ENCODE data around the gene SGCA.

Gene SGCA

DNA sequence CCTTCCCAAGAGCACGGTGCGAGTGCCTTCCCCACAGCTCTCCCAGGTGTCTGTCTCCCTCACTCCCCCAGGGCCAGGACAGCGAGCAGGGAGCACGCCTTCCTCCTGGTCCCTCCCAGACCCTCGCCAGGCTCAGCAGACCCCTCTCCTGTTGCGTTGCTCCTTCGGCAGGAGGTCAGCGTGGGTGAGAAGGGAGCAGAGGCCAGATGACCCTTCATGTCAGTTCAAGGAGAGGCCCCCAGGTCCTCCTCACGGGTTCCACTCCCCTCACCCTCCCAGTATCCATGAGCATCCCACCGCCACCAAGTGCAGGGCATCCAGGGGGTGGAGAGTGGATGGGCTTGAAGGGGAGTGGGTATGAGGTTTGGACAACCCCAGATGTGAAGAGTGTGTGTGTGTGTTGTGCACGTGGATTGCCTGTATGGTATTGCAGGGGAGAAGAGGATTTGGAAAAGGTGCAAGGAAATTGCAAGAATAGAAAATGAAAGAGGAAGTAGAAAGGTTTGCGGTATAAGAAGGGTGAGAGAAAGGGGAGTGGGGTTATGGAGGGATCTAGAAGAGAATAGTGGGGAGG lies 17.7 kb downstream of the SGCA start:
- DNase-seq: no peak

DNA sequence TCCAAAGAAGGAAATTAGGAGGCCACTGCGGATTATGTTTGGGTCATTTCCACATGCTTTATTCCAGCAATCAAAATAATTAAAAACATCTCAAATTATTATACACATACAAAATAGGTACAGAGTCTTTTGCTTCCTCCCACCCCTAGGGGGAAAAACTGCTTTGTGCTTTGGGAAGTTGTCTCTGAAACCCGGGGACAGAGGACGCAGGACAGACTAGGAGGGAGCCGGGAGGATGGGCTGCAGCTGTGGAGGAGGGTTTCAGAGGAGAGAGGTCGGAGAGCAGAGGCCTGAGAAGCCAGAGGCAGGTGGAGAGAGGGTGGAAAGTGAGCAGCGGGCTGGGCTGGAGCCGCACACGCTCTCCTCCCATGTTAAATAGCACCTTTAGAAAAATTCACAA lies 18.3 kb downstream of the SGCA start:
- DNase-seq: no peak

DNA sequence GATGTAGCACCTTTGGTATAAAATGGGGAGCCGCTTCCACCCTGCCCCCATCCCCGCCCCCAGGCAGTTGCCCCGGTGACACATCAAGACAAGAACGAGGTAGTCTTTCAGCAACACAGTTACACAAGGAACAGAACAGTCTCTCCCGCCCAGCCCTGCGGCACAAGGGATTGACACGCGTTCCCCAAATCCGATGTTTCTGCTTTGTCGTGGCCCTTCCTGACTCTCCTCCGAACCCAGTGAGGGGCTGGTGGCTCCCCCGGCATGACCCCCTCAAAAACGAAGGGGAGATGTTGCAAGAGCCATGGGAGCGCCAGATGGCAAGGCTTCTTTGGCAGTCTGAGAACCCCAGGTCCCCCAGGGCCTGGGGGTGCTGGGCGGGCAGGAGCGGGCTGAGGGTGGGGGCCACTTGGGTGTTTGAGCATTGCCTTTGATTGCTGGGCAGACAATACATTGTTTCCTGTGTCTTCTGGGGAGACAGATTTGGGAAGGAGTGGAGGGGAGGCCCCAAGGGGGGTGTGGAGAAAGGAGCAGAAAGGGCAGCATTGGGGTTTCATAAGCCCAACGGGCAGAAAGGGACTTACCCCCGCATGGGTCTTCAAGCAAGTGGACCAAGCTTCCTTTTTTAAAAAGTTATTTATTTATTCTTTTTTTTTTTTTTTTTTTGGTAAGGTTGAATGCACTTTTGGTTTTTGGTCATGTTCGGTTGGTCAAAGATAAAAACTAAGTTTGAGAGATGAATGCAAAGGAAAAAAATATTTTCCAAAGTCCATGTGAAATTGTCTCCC lies 19.0 kb downstream of the SGCA start:
- DNase-seq: no peak

DNA sequence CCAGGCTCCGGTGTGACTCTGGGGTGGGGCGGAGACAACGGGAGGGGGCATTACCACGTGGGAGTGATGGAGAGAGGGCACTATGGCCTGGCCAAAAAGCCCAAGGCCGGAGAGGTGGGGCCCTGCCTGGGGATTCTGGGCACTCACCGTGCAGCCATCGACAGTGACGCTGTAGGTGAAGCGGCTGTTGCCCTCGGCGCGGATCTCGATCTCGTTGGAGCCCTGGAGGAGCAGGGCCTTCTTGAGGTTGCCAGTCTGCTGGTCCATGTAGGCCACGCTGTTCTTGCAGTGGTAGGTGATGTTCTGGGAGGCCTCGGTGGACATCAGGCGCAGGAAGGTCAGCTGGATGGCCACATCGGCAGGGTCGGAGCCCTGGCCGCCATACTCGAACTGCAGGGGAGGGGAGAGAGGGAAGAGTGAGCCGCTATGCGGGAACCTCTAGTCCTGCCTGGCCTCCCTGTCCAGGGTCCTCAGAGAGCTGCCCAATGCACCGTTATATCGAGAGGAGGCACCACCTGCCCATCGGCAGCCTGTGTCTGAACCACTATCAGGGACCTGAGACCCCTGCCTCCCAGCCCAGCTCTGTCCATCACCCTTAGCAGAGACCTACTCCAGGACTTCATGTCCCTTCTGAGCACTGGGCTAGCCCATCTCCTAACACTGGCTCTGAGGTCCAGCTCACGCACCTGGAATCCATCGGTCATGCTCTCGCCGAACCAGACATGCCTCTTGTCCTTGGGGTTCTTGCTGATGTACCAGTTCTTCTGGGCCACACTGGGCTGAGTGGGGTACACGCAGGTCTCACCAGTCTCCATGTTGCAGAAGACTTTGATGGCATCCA lies 20.0 kb downstream of the SGCA start:
- no peak for DNase-seq

DNA sequence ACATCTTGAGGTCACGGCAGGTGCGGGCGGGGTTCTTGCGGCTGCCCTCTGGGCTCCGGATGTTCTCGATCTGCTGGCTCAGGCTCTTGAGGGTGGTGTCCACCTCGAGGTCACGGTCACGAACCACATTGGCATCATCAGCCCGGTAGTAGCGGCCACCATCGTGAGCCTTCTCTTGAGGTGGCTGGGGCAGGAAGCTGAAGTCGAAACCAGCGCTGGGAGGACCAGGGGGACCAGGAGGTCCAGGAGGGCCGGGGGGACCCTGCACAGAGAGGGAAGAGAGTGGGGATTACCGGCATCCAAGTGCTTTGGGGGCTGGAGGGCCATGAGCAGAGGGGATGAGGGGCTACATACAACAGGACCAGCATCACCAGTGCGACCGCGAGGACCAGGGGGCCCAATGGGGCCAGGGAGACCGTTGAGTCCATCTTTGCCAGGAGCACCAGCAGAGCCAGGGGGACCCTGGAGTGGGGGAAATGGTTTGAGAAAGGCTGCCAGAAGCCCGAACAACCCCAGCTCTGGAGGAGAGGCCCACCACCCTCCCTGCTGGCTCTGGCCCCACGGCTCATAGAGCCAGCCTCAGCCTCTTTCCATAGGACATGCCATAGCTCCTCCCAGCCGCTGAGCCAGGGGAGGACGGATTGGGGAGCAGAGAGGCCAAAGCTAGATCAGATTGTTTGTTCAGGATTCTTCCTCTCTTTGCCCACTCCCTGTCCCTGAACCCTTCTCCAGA lies 21.0 kb downstream of the SGCA start:
- no peak for DNase-seq

DNA sequence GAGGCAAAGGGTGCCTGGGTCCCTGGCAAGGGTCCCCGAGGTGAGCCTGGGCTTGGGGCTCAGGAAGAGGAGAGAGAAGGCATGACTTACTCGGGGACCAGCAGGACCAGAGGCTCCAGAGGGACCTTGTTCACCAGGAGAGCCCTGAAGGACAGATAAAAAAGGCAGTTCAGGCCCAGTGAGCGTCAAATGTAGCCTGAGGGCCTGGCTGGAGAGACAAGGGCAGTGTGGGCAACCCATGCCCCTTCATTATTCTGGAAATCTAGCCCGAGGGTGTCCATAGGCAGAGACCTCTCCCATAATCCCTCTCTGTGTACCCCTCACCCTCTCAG lies 21.6 kb downstream of the SGCA start:
- no peak for DNase-seq

DNA sequence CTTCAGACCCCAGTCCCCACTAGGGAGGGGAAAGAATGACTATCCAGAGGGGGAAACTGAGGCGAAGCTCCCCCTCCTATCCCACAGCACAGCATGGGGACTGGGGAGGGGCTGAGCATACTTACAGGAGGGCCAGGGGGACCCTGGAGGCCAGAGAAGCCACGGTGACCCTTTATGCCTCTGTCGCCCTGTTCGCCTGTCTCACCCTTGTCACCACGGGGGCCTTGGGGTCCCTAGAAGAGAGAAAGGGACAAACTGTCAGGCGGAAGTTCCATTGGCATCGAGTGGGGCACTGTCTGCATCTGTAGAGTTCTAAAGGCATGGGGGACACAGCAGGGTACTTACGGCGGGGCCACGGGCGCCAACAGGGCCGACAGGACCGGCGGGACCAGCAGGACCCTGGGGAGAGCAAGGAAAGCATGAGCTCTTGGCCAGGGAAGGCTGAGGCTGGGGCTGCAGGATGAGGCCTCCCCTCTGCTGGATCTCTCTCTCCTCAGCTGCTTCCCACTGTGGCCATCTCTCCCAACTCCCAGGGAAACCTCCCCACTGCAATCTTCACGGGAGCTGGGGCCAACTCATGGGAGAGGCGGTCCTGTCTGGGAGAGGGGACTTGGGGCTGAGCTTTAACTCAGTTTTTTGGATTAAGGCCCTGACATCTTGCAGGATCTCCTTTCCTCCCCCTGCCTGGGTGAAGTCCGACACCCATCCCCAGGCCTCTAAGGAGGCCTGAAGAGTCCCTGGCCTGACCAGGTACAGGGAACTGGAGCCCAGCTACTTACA lies 22.1 kb downstream of the SGCA start:
- DNase-seq: no peak

DNA sequence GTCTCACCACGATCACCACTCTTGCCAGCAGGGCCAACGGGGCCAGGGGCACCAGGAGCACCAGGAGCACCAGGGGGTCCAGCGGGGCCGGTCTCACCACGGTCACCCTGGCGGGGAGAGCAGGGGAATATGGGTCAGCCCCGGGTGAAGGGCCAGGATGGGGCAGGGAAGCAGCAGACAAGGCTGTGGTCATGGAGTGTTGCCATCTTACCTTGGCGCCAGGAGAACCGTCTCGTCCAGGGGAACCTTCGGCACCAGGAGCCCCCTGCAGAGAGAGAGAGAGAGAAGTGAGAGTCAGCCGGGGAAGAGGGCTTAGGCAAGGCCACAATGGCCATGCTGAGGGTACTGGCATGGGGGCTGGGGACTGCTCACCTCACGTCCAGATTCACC lies 22.7 kb downstream of the SGCA start:
- DNase-seq: no peak

DNA sequence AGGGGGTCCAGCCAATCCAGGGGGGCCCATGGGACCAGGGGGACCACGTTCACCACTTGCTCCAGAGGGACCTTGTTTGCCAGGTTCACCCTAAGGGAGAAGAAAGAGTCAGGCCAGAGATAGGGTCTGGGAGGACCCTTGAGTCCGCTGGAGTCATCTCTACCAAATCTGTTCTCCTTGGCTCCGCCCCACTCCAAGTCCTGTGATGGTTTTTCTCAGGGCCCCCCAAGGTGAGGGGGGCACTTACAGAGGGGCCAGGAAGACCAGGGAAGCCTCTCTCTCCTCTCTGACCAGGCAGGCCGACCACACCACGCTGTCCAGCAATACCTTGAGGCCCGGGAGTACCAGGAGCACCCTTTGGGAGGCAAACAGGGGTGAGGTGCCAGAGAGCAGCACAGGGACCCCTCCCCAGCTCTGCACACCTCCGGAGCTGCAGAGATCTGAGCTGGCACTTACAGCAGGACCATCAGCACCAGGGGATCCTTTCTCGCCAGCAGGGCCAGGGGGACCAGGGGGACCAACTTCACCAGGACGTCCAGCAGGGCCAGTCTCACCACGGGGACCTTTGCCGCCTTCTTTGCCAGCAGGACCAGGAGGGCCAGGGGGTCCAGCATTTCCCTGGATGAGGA lies 23.2 kb downstream of the SGCA start:
- DNase-seq: no peak

DNA sequence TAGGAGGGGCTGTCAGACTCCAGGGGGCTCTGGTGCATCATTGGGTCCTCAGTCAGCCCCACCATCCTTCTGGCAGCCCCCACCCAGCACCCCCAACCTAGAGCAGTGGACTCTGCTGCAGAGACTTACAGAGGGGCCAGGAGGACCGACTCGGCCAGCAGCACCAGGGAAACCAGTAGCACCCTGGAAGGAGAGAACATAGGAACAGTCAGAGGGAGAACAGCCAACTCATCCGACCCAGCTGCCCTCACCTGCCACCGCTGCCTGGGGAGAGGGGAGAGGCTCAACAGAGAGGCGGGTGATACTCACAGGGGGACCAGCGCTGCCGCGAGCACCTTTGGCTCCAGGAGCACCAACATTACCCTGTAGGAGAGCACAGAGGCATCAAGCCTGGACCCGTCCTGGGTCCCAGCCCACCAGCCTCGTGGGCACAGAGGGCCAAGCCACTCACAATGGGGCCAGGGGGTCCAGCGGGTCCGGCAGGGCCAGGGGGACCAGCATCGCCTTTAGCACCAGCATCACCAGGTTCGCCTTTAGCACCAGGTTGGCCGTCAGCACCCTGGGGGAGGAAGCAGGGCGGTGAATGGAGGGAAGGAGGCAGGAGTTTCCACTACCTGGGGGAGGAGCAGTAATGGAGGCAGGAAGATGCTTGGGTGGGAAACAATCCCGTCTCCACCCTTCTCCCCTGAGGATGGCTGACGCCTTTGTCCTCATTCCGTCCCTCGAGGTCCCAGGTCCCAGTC lies 23.9 kb downstream of the SGCA start:
- no peak for DNase-seq

DNA sequence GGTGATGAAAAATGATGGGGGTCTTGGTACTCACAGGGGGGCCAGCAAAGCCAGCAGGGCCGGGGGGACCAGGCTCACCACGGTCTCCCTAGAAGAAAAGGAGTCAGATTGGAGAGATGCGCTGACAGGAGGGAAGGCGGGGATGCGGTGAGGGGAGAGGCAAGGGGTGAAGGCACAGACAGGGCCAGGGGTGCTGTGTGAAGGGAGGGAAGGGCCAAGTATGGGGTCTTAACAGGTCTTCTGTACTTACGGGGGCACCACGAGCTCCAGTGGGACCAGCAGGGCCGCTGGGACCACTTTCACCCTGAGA lies 24.4 kb downstream of the SGCA start:
- no peak for DNase-seq

DNA sequence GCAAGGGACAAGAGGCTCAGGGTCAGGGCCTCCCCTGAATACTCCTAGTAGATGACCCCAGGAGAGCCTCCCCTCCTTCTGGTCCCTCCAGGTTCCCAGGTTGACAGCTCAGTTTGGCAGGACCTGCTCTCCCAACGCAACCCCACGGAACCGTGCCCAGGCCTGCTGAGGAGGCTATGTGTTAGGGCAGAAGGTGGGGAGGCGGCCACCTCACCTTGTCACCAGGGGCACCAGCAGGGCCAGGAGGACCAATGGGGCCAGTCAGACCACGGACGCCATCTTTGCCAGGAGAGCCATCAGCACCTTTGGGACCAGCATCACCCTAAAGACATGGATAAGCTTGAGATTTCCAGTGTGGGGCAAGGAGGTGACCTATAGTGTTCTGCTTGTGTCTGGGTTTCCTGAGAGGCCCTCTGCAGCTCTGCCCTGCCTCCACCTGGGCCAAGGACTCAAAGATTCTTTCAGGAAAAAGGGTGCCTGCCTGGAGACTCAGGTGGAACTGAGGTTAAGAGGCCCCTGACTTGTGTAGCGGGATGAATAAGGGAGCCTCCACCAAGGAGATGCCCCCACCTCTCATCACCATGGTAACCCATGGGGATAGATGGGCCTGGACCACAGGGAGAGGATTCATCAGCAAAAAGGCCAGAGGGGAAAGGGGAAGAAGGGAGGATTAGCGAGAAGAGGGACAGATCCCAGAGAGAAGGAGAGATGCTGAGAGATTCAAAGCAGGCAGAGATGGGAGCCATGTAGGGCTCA lies 25.0 kb downstream of the SGCA start:
- no peak for DNase-seq

DNA sequence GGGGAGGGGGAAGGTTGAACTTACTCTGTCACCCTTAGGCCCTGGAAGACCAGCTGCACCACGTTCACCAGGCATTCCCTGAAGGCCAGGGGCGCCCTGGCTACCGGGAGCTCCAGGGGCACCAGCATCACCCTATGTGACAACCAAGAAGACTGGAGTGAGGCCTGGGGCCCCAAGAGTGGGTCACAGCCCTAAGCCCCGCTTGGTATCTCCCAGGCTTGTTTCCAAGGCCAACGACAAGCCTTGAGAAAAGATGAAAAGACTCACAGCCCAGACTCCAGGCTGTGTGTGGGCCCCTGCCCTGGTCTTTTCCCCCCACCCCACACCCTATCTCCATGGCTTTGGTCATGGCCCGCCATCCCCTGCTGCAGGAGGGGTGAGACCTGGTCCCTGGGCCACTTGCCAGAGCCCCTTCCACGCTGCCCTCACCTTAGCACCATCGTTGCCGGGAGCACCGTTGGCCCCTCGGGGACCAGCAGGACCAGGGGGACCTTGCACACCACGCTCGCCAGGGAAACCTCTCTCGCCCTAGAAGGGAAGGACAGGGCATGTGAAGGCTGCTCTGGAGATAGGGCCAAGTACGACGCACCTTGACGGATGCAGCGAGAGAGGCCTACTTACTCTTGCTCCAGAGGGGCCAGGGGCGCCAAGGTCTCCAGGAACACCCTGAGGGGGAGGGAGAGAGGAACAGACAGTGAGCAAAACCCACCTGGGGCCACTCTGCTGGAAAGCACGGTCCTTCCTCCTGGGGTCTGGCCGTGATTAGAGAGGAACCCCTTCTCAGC lies 25.7 kb downstream of the SGCA start:
- DNase-seq: no peak

DNA sequence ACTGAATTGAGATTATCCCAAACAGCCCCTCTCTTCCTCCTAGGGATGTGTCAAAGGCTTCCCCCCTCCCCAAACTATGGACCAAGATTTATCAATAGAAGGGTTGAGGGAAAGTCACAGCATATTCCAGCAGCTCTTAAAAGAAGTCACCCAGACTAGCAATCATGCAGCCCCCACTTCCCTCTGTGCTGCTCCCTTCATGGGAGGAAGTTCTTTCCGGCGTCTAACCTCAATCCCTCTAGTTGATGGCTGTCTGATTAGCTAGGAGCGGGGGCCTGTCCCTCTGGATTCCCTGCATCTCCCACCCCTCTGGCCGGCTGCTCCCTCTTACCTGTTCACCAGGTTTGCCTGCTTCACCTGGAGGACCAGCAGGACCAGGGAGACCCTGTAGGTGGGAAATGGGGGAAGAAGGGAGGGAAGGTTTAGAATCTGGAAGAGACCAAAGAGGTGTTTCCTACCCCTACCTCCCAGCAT lies 26.4 kb downstream of the SGCA start:
- no peak for DNase-seq

DNA sequence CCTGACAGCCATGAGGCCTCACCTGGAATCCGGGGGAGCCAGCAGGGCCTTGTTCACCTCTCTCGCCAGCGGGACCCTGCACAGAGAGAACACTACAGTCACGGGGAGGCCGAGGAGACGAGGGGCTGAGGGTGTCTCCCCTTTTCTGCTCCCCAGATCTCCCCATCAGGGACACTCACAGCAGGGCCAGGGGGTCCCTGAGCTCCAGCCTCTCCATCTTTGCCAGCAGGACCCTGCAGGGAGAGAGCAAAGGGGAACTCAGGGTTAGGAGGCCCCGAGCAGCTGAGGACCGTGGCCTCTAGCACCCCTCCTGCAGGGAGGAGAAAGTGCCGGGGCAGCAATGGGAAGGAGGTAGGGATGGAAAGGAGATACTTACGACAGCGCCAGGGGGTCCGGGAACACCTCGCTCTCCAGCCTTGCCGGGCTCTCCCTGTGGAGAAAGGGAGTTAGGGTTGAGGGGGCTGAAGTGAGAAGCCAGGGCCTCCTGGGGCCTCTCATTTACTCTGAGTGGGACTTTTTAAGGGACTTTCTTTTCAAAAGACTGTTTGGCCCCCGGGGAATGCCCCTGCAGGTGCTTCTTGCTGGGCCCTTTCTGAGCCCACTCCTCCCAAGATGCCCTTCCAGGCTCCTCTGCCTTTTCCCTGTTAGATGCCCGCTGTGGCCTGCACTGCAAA lies 26.9 kb downstream of the SGCA start:
- no peak for DNase-seq

DNA sequence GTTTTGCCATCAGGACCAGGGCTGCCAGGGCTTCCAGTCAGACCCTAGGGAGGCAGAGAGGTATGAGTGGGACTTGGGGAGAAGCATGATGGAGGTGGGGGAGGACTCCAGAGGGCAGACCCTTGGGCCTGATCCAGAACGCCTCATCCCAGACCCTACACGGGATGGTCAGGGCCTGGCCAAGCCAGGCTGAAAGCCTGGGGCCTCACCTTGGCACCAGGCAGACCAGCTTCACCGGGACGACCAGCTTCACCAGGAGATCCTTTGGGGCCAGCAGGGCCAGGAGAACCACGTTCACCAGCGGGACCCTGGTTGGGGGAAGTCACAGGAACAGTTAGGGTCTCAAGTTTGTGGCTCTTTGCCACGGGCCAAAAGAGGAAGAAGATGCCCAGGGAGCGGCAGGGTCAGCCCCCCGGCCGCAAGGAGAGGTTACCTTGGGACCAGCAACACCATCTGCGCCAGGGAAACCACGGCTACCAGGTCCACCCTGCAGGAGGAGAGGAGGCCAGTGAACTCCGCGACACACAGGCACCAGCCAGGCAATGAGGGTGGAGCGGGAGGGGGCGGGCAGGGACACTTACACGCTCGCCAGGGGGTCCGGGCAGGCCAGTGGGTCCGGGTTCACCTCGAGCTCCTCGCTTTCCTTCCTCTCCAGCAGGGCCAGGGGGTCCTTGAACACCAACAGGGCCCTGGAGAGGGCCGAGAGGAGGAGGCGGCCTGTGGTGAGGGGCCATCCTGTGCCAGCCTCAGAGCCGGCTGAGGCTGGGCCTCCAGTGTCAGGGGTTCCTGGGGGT lies 28.5 kb downstream of the SGCA start:
- DNase-seq: no peak

DNA sequence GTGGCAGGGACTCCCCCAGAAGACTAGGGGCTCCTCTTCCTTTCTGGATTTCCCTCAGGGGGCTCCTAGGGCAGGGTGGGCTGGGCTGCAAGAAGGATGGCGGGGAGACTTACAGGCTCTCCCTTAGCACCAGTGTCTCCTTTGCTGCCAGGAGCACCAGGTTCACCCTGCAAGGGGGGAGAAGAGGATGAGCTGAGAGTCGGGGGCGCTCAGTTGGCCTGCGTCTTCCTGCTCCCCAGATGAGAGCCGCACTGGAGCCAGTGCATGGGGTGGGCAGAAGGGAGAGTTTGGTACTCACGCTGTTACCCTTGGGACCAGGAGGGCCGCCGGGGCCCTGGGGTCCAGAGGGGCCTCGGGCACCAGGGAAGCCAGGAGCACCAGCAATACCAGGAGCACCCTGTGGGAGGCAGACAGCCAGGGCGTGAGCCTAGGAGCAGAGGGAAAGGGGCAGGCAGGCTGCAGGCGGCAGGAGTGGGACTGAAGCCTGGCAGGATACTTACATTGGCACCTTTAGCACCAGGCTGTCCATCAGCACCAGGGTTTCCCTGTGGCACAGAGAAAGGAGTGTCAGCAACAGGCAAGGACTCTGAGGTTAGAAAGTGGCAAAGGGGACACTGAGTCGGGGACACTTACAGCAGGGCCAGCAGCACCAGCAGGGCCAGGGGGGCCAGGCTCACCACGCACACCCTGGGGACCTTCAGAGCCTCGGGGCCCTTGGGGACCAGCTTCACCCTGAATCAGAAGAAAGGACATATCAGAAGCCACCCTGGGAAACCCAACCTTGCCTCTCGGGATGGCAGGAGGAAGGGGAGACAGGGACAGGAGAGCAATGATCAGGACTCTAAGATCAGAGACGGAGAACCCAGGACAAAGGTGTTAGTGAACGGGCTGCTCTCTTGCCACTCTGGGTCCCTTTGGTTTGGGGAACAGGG lies 29.4 kb downstream of the SGCA start:
- no peak for DNase-seq

Measured in activated effector memory CD4-positive, alpha-beta T cell treated with Interleukin-2 at 50 U/mL for 16 hours (primary cell).